CD14-positive monocyte (primary cell): ENCODE results near the gene YWHAB. TPM values are rescaled to one million over a fixed set of nuclear protein-coding genes. Genes with fewer than 3 reads are reported as not detected.

Source experiments
- DNase-seq, 3 donors: peaks; one replicate each; pipeline ENCODE4 v3.0.0-alpha.2; 2011 to 2022
- H2AFZ ChIP-seq: 2 replicates; pipeline ENCODE4 v1.6.0; 2012; ENCODE audit warnings: mild to moderate bottlenecking, low read depth, low read length, inconsistent platforms; ENCODE audit not compliant: insufficient read depth, poor library complexity, severe bottlenecking
- H3K27ac ChIP-seq, 2 donors: 1 replicate in 1 of 2; 2 replicates in 1 of 2; pipeline ENCODE4 v1.5.1; 2012 to 2013; ENCODE audit warnings: low read length in 2 of 2, control low read depth in 1 of 2, inconsistent platforms in 1 of 2, low read depth in 1 of 2, mild to moderate bottlenecking in 1 of 2
- H3K27me3 ChIP-seq, 2 donors: one replicate each; pipeline versions ENCODE4 v1.6.0 to v1.6.1; 2011 to 2013; ENCODE audit warnings: low read length in 2 of 2; ENCODE audit not compliant: control insufficient read depth in 2 of 2, insufficient read depth in 2 of 2
- H3K36me3 ChIP-seq, 2 donors: replicated peaks in 1 of 2; 1 replicate in 1 of 2; 2 replicates in 1 of 2; pipeline versions ENCODE4 v1.5.1 to v1.6.1; 2012 to 2013; ENCODE audit warnings: low read length in 2 of 2, control low read depth in 1 of 2, inconsistent platforms in 1 of 2, mild to moderate bottlenecking in 1 of 2; ENCODE audit not compliant: insufficient read depth in 2 of 2, control insufficient read depth in 1 of 2
- H3K4me1 ChIP-seq, 2 donors: 1 replicate in 1 of 2; 2 replicates in 1 of 2; pipeline versions ENCODE4 v1.5.1 to v1.6.1; 2012 to 2013; ENCODE audit warnings: low read length in 2 of 2, control low read depth in 1 of 2, inconsistent platforms in 1 of 2, mild to moderate bottlenecking in 1 of 2, moderate library complexity in 1 of 2; ENCODE audit not compliant: insufficient read depth in 2 of 2, control insufficient read depth in 1 of 2
- H3K4me2 ChIP-seq: replicated peaks from 2 replicates; pipeline ENCODE3; 2012; ENCODE audit warnings: low read length, moderate library complexity, mild to moderate bottlenecking; ENCODE audit not compliant: poor library complexity, severe bottlenecking; ENCODE audit errors: extremely low read depth
- H3K4me3 ChIP-seq, 3 experiments: fragments of 200-600 bp in 1 of 3; sonication (generic) in 1 of 3; replicated peaks in 1 of 3; 1 replicate in 2 of 3; 2 replicates in 1 of 3; pipeline ENCODE4 v1.5.1; 2011 to 2013; ENCODE audit warnings: low read length in 3 of 3, mild to moderate bottlenecking in 3 of 3, control low read depth in 2 of 3, low read depth in 2 of 3, inconsistent platforms in 1 of 3, moderate library complexity in 1 of 3
- H3K79me2 ChIP-seq: 2 replicates; pipeline ENCODE4 v1.6.0; 2012; ENCODE audit warnings: mild to moderate bottlenecking, control low read depth, inconsistent platforms, low read length, moderate library complexity; ENCODE audit not compliant: insufficient read depth
- H3K9ac ChIP-seq: 2 replicates; pipeline ENCODE4 v1.6.0; 2017; ENCODE audit warnings: low read length, mild to moderate bottlenecking; ENCODE audit not compliant: insufficient read depth, poor library complexity, severe bottlenecking
- H3K9me3 ChIP-seq, 2 donors: replicated peaks in 1 of 2; 1 replicate in 1 of 2; 2 replicates in 1 of 2; pipeline versions ENCODE4 v1.5.1 to v1.6.1; 2012 to 2013; ENCODE audit warnings: low read length in 2 of 2, control low read depth in 1 of 2; ENCODE audit not compliant: control insufficient read depth in 1 of 2, insufficient read depth in 1 of 2
- H4K20me1 ChIP-seq: 2 replicates; pipeline ENCODE4 v1.6.0; 2012; ENCODE audit warnings: mild to moderate bottlenecking, low read length, control low read depth, moderate library complexity; ENCODE audit not compliant: insufficient read depth
- H3K27ac Mint-ChIP-seq, 7 donors: one replicate each; pipeline ENCODE4 v1.8.0; 2020; ENCODE audit warnings: mild to moderate bottlenecking in 7 of 7, mixed read lengths in 7 of 7, moderate library complexity in 6 of 7, inconsistent platforms in 2 of 7
- H3K27me3 Mint-ChIP-seq, 3 donors: one replicate each; pipeline ENCODE4 v1.8.0; 2021 to 2022; ENCODE audit warnings: low read depth in 3 of 3, mild to moderate bottlenecking in 3 of 3, mixed read lengths in 3 of 3, moderate library complexity in 3 of 3, inconsistent platforms in 1 of 3
- H3K36me3 Mint-ChIP-seq, 2 donors: one replicate each; pipeline ENCODE4 v1.8.0; 2020; ENCODE audit warnings: mixed read lengths in 2 of 2, inconsistent platforms in 1 of 2, mild to moderate bottlenecking in 1 of 2
- H3K4me1 Mint-ChIP-seq: one replicate; pipeline ENCODE4 v1.8.0; 2020; ENCODE audit warnings: mild to moderate bottlenecking, mixed read lengths
- H3K4me3 Mint-ChIP-seq, 2 donors: one replicate each; pipeline ENCODE4 v1.8.0; 2020; ENCODE audit warnings: mild to moderate bottlenecking in 2 of 2, mixed read lengths in 2 of 2, moderate library complexity in 1 of 2
- H3K9me3 Mint-ChIP-seq, 7 donors: one replicate each; pipeline ENCODE4 v1.8.0; 2020 to 2022; ENCODE audit warnings: mixed read lengths in 7 of 7, mild to moderate bottlenecking in 6 of 7, moderate library complexity in 6 of 7, inconsistent platforms in 2 of 7
- WGBS: methylation state at CpG from one replicate; pipeline ENCODE4 v1.1.5; 2013; ENCODE audit warnings: missing lambda C conversion rate; ENCODE audit not compliant: insufficient coverage; 5-methylcytosine and 5-hydroxymethylcytosine counted together
- intact Hi-C, 2 donors: fragments of 100-400 bp; cut with micrococcal nuclease; formaldehyde crosslinking; loops; one replicate each; pipeline versions ENCODE4 v1.15.0 to v1.15.1; 2023
- polyA plus RNA-seq, 3 donors: library from polyadenylated mRNA; depleted of rRNA in 1 of 3; unstranded in 2 of 3; stranded (reverse) in 1 of 3; fragments of 300-500 nt in 2 of 3; fragments of >200 nt in 1 of 3; fragmentation: Illumina TruSeq in 2 of 3; gene quantifications; 1 replicate in 2 of 3; 2 replicates in 1 of 3; pipeline ENCODE4 v1.2.3, GENCODE V29; 2012 to 2021
- TF ChIP-seq, protein P1 (sequence below): fragments of 200-600 bp; IDR thresholded peaks from one replicate; pipeline ENCODE4 v1.8.0; 2022; ENCODE audit warnings: antibody characterized with exemption, mild to moderate bottlenecking

YWHAB gene
- polyA plus RNA-seq, 3 donors, result 126 to 654 (median 504) TPM

DNA sequence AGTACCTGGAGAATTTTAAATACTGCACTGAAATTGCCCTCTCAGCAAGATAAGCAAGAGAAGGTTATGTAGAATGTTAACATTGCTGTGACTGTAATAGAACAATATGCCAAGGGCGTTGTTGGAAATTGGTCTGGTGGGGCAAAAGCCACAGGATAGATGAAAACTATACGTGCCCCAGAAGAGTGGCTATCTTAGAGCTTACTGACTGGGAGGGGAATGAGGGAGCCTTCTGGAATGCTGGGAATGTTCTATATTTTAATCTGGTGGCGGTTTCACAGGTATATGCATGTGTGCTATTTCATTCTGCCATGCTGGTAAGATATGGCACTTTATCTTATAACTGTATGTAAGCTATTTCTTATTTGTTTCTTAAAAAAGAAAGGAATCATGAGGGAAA lies 35.2 kb upstream of the YWHAB start:
- H3K27me3 ChIP-seq, result no peaks in the 10 kb centered on the region
- 84% methylated on average over 2 of the region's 3 CpGs for WGBS
- H2AFZ ChIP-seq, result no peak overlapping the region
- H3K4me3 ChIP-seq, result no peak overlapping the region
- no peaks in the 10 kb centered on the region for H3K4me1 Mint-ChIP-seq
- H3K27me3 Mint-ChIP-seq, result peaks cover 2 to 13% (median 5%) of the 10 kb centered on the region in 3 donors
- TF ChIP-seq, protein P1, sequence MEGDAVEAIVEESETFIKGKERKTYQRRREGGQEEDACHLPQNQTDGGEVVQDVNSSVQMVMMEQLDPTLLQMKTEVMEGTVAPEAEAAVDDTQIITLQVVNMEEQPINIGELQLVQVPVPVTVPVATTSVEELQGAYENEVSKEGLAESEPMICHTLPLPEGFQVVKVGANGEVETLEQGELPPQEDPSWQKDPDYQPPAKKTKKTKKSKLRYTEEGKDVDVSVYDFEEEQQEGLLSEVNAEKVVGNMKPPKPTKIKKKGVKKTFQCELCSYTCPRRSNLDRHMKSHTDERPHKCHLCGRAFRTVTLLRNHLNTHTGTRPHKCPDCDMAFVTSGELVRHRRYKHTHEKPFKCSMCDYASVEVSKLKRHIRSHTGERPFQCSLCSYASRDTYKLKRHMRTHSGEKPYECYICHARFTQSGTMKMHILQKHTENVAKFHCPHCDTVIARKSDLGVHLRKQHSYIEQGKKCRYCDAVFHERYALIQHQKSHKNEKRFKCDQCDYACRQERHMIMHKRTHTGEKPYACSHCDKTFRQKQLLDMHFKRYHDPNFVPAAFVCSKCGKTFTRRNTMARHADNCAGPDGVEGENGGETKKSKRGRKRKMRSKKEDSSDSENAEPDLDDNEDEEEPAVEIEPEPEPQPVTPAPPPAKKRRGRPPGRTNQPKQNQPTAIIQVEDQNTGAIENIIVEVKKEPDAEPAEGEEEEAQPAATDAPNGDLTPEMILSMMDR, result no peak
- no peaks in the 10 kb centered on the region for H3K36me3 ChIP-seq
- H3K9me3 ChIP-seq, result no peaks in the 10 kb centered on the region
- H3K4me2 ChIP-seq, result no peak overlapping the region
- no peaks in the 10 kb centered on the region for H3K79me2 ChIP-seq
- no peaks in the 10 kb centered on the region for H3K36me3 Mint-ChIP-seq
- no peaks in the 10 kb centered on the region for H3K4me1 ChIP-seq
- no peak overlapping the region for H3K9ac ChIP-seq
- H3K9me3 Mint-ChIP-seq, result peaks cover 0 to 4% (median 0%) of the 10 kb centered on the region in 7 donors
- intact Hi-C loops, result no loop called here
- no peaks in the 10 kb centered on the region for H4K20me1 ChIP-seq
- no peak overlapping the region for H3K27ac Mint-ChIP-seq
- no peak overlapping the region for H3K4me3 Mint-ChIP-seq
- no peak overlapping the region for H3K27ac ChIP-seq
- no peak for DNase-seq

DNA sequence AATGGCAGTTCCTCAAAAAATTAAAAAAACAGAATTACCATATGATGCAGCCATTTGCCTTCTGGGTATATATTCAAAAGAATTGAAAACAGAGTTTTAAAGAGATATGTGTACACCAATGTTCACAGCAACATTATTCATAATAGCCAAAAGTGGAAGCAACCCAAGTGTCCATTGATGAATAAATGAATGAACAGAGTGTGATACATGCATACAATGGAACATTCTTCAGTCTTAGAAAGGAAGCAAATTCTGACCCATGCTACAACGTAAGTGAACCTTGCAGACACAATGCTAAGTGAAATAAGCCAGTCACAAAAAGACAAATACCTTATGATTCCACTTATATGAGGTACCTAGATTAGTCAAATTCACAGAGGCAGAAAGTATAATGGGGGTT lies 34.7 kb upstream of the YWHAB start:
- Mint-ChIP-seq H3K27ac (no peak overlapping the region), H3K27me3 (peaks cover 2 to 13% (median 5%) of the 10 kb centered on the region in 3 donors), H3K4me3 (no peak overlapping the region), H3K9me3 (peaks cover 0 to 4% (median 0%) of the 10 kb centered on the region in 7 donors), H3K4me1 (no peaks in the 10 kb centered on the region), H3K36me3 (no peaks in the 10 kb centered on the region)
- H3K36me3 ChIP-seq, result no peaks in the 10 kb centered on the region
- H3K79me2 ChIP-seq, result no peaks in the 10 kb centered on the region
- no peaks in the 10 kb centered on the region for H3K9me3 ChIP-seq
- H3K27ac ChIP-seq, result no peak overlapping the region
- H3K27me3 ChIP-seq, result no peaks in the 10 kb centered on the region
- no peak overlapping the region for H3K4me2 ChIP-seq
- H3K4me3 ChIP-seq, result no peak overlapping the region
- no CpG with 5 or more reads among the region's 1 CpG for WGBS
- DNase-seq, result no peak
- H4K20me1 ChIP-seq, result no peaks in the 10 kb centered on the region
- H2AFZ ChIP-seq, result no peak overlapping the region
- TF ChIP-seq, protein P1, result no peak
- no peak overlapping the region for H3K9ac ChIP-seq
- intact Hi-C loops, result no loop called here
- H3K4me1 ChIP-seq, result no peaks in the 10 kb centered on the region
